SU-DHL-6 (cell line): ENCODE results near the gene SKIC8.

ENCODE experiments used
- CTCF ChIP-seq: fragments of 200-600 bp; sonication (generic); IDR thresholded peaks from one replicate; pipeline ENCODE4 v1.5.1; 2017; ENCODE audit warnings: antibody characterized with exemption, mild to moderate bottlenecking, low read length, moderate library complexity; ENCODE audit not compliant: insufficient read depth, poor library complexity, severe bottlenecking
- EZH2phosphoT487 ChIP-seq: fragments of 200-600 bp; sonication (generic), shearing (Covaris generic); conservative IDR thresholded peaks from 2 replicates; pipeline ENCODE4 v1.6.1; 2018; ENCODE audit warnings: mild to moderate bottlenecking, antibody characterized with exemption, low read length, moderate library complexity, mixed read lengths

GRCh38 chr15:78291052-78291451 is 8.4 kb downstream of the SKIC8 start:
- TF ChIP-seq CTCF (no peak), EZH2phosphoT487 (no peak)
